ENCODE data around the gene FAM222B.

DNA sequence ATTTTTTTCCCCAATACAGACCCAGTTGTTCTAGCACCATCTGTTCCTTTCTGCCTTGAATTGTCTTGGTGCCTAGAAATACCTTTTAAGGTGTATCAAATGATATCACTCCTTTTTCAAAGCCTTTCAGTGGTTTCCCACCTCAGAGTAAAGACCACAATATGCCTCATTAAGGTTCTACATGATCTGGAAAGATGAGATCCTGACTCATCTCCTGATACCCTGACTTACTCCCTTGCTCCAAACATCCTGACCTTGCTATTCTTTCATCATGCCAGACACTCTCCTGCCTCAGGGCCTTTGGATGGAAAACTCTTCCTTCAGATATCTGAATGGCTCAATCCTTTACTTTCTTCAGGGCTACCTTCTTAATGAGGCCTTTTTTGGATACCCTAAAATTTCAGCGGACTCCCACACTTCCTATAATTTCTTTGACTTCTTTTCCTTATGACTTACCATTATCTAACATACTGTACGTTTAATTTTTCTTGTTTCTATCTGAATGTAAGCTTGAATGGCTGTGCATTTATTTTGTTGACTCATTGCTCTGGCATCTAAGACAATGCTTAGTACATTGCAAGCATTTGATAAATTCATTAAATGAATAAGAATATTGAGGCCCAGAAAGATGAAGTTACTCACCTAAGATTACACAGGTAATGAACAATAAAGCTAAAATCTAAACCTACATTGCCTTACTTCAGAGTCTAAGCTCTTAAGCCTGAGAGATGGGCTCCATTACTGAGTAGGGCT, 35.7 kb upstream of the FAM222B start:
- TF ChIP-seq, protein P1, sequence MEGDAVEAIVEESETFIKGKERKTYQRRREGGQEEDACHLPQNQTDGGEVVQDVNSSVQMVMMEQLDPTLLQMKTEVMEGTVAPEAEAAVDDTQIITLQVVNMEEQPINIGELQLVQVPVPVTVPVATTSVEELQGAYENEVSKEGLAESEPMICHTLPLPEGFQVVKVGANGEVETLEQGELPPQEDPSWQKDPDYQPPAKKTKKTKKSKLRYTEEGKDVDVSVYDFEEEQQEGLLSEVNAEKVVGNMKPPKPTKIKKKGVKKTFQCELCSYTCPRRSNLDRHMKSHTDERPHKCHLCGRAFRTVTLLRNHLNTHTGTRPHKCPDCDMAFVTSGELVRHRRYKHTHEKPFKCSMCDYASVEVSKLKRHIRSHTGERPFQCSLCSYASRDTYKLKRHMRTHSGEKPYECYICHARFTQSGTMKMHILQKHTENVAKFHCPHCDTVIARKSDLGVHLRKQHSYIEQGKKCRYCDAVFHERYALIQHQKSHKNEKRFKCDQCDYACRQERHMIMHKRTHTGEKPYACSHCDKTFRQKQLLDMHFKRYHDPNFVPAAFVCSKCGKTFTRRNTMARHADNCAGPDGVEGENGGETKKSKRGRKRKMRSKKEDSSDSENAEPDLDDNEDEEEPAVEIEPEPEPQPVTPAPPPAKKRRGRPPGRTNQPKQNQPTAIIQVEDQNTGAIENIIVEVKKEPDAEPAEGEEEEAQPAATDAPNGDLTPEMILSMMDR (IDR thresholded peaks at IDR 0.05) = no peak
- no peak for TF ChIP-seq POLR2A (IDR thresholded peaks at IDR 0.05)
